HFFc6 (cell line): ENCODE measurements around the gene SEMA3D. TPM values are rescaled to one million over a fixed set of nuclear protein-coding genes. Genes with fewer than 3 reads are reported as not detected.

Experiments
- DNase-seq: peaks from one replicate; pipeline ENCODE4 v3.0.0-alpha.2; 2018
- H3K27ac Mint-ChIP-seq: 2 replicates; pipeline ENCODE4 v1.8.0; 2020; ENCODE audit warnings: mild to moderate bottlenecking, mixed read lengths
- H3K27me3 Mint-ChIP-seq: 2 replicates; pipeline ENCODE4 v1.8.0; 2021; ENCODE audit warnings: mild to moderate bottlenecking, moderate library complexity, mixed read lengths; ENCODE audit not compliant: insufficient read depth
- H3K36me3 Mint-ChIP-seq: 2 replicates; pipeline ENCODE4 v1.8.0; 2021; ENCODE audit warnings: low read depth, mixed read lengths
- H3K4me1 Mint-ChIP-seq: 2 replicates; pipeline ENCODE4 v1.8.0; 2020; ENCODE audit warnings: low read depth, mixed read lengths
- H3K4me3 Mint-ChIP-seq: 2 replicates; pipeline ENCODE4 v1.8.0; 2020; ENCODE audit warnings: mild to moderate bottlenecking, moderate library complexity, mixed read lengths
- H3K9me3 Mint-ChIP-seq: 2 replicates; pipeline ENCODE4 v1.8.0; 2020; ENCODE audit warnings: mild to moderate bottlenecking, mixed read lengths
- CTCF ChIP-seq: fragments of 200-600 bp; sonication (generic); IDR thresholded peaks from 2 replicates; pipeline ENCODE4 v1.5.0; 2021; ENCODE audit warnings: antibody characterized with exemption, mild to moderate bottlenecking
- total RNA-seq, 6 experiments: library from RNA; stranded (reverse); fragmentation: NEBNext Ultra II Directional; extraction: Animal tissue kit (Norgen Biotek cat#: 25700); gene quantifications; 2 replicates in 1 of 6; 3 replicates in 5 of 6; pipeline ENCODE4 v1.2.3, GENCODE V29; 2021

SEMA3D gene
- total RNA-seq, 6 experiments from 2014 or later: 16.5 to 23.7 (median 22.4) TPM

- Mint-ChIP-seq H3K27me3 (peaks cover 1% of the 10 kb centered on the region; the same call in 1 of the 2 replicates), H3K36me3 (no peaks in the 10 kb centered on the region), H3K4me1 (no peaks in the 10 kb centered on the region), H3K4me3 (no peak overlapping the region), H3K27ac (no peak overlapping the region), H3K9me3 (no peaks in the 10 kb centered on the region)
- no peak for DNase-seq
- TF ChIP-seq CTCF: no peak
These were observed 39.7 kb upstream of the SEMA3D start for GRCh38 chr7:85226361-85227085.

- no peak for TF ChIP-seq CTCF
- no peak overlapping the region for H3K4me3 Mint-ChIP-seq
- DNase-seq: no peak
- no peaks in the 10 kb centered on the region for H3K27me3 Mint-ChIP-seq
- H3K27ac Mint-ChIP-seq: no peak overlapping the region
- no peaks in the 10 kb centered on the region for H3K9me3 Mint-ChIP-seq
- H3K36me3 Mint-ChIP-seq: no peaks in the 10 kb centered on the region
- no peaks in the 10 kb centered on the region for H3K4me1 Mint-ChIP-seq
These were observed 37.3 kb upstream of the SEMA3D start for GRCh38 chr7:85224171-85224570.

GRCh38 chr7:85222522-85222921 is 35.7 kb upstream of the SEMA3D start:
- no peaks in the 10 kb centered on the region for H3K9me3 Mint-ChIP-seq
- H3K36me3 Mint-ChIP-seq: no peaks in the 10 kb centered on the region
- H3K4me1 Mint-ChIP-seq: no peaks in the 10 kb centered on the region
- H3K4me3 Mint-ChIP-seq: no peak overlapping the region
- no peak for TF ChIP-seq CTCF
- no peaks in the 10 kb centered on the region for H3K27me3 Mint-ChIP-seq
- DNase-seq: no peak
- no peak overlapping the region for H3K27ac Mint-ChIP-seq

- no peaks in the 10 kb centered on the region for H3K27me3 Mint-ChIP-seq
- H3K4me1 Mint-ChIP-seq: no peaks in the 10 kb centered on the region
- no peak for TF ChIP-seq CTCF
- H3K4me3 Mint-ChIP-seq: no peak overlapping the region
- no peaks in the 10 kb centered on the region for H3K9me3 Mint-ChIP-seq
- H3K36me3 Mint-ChIP-seq: no peaks in the 10 kb centered on the region
- no peak overlapping the region for H3K27ac Mint-ChIP-seq
- DNase-seq: no peak
These were observed 34.9 kb upstream of the SEMA3D start for GRCh38 chr7:85221796-85222195.

GRCh38 chr7:85220651-85221050 is 33.8 kb upstream of the SEMA3D start:
- H3K36me3 Mint-ChIP-seq: no peaks in the 10 kb centered on the region
- H3K4me3 Mint-ChIP-seq: no peak overlapping the region
- DNase-seq: no peak
- no peaks in the 10 kb centered on the region for H3K27me3 Mint-ChIP-seq
- H3K4me1 Mint-ChIP-seq: no peaks in the 10 kb centered on the region
- no peak overlapping the region for H3K27ac Mint-ChIP-seq
- no peaks in the 10 kb centered on the region for H3K9me3 Mint-ChIP-seq
- TF ChIP-seq CTCF: no peak

GRCh38 chr7:85220023-85220422 is 33.2 kb upstream of the SEMA3D start:
- H3K27me3 Mint-ChIP-seq: no peaks in the 10 kb centered on the region
- no peak overlapping the region for H3K27ac Mint-ChIP-seq
- TF ChIP-seq CTCF: no peak
- H3K9me3 Mint-ChIP-seq: no peaks in the 10 kb centered on the region
- DNase-seq: no peak
- no peaks in the 10 kb centered on the region for H3K4me1 Mint-ChIP-seq
- H3K4me3 Mint-ChIP-seq: no peak overlapping the region
- H3K36me3 Mint-ChIP-seq: no peaks in the 10 kb centered on the region
